Keratinocyte (primary cell): ENCODE data around the gene MLN.

Source experiments
- CTCF ChIP-seq, 3 experiments: IDR thresholded peaks in 1 of 3; conservative IDR thresholded peaks in 1 of 3; optimal IDR thresholded peaks in 1 of 3; 2 replicates in 2 of 3; 3 replicates in 1 of 3; pipeline versions ENCODE3 to v1.5.1; 2011; ENCODE audit warnings: low read length in 3 of 3, mild to moderate bottlenecking in 3 of 3, moderate library complexity in 2 of 3, control low read depth in 1 of 3, inconsistent platforms in 1 of 3; ENCODE audit not compliant: insufficient read depth in 2 of 3; ENCODE audit errors: extremely low read depth in 1 of 3
- EZH2 ChIP-seq: IDR thresholded peaks from one replicate; pipeline ENCODE4 v1.6.1; 2012; ENCODE audit warnings: inconsistent platforms, mild to moderate bottlenecking, low read length, moderate library complexity

DNA sequence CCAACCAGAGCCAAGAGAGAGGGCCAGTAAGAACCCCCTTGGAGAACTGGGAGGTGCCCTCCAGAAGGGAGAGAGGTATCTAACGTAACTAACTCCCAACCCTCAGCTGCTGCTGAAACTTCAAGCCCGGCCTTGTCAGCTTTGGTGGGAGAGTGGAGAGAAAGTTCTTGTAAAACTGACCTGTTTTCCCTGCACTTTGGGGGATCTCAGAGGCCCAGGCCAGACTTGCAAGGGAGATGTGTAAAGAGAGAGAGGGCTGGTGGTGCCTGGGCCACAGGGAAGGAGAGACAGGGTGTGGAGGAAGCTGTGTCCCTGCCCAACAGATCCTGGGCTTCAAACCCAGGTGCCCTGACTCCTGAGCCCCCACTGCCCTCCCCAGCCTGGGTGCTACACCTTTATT lies 39.8 kb downstream of the MLN start:
- no peak for TF ChIP-seq CTCF (optimal IDR thresholded peaks at IDR 0.05 in 1 of 3, IDR thresholded peaks at IDR 0.05 in 1 of 3, conservative IDR thresholded peaks at IDR 0.05 in 1 of 3; ENCODE audit: extremely low read depth in 1 of 3, insufficient read depth in 2 of 3, low read length in 3 of 3)
- no peak for TF ChIP-seq EZH2
